GM06990 (cell line): ENCODE measurements around the gene DCUN1D2.

Experiments used
- DNase-seq: peaks from one replicate; pipeline ENCODE4 v3.0.0-alpha.2; 2011; ENCODE audit not compliant: insufficient read length; ENCODE audit errors: extremely low read depth
- H3K27me3 ChIP-seq: replicated peaks from 2 replicates; pipeline ENCODE4 v1.6.0; 2011; ENCODE audit warnings: low read length; ENCODE audit not compliant: control insufficient read depth, insufficient read depth
- H3K36me3 ChIP-seq: 2 replicates; pipeline ENCODE4 v1.5.1; 2011; ENCODE audit warnings: low read length; ENCODE audit not compliant: control insufficient read depth, insufficient read depth
- H3K4me3 ChIP-seq: replicated peaks from 2 replicates; pipeline ENCODE4 v1.5.1; 2011; ENCODE audit warnings: low read depth, mild to moderate bottlenecking, control low read depth, low read length
- CTCF ChIP-seq: IDR thresholded peaks from 2 replicates; pipeline ENCODE4 v1.5.1; 2011; ENCODE audit warnings: low read length, control low read depth, mild to moderate bottlenecking, inconsistent platforms; ENCODE audit not compliant: insufficient read depth, poor library complexity, severe bottlenecking

Gene DCUN1D2

GRCh38 chr13:113507505-113508345 is 17.2 kb upstream of the DCUN1D2 start:
- Histone ChIP-seq H3K36me3 (peaks cover 4% of the 10 kb centered on the region), H3K4me3 (no peak overlapping the region), H3K27me3 (no peaks in the 10 kb centered on the region)
- DNase-seq, result no peak
- no peak for TF ChIP-seq CTCF

GRCh38 chr13:113506871-113507388 is 16.4 kb upstream of the DCUN1D2 start:
- no peak for DNase-seq
- Histone ChIP-seq H3K27me3 (no peaks in the 10 kb centered on the region), H3K36me3 (peaks cover 7% of the 10 kb centered on the region), H3K4me3 (no peak overlapping the region)
- TF ChIP-seq CTCF, result no peak

- Histone ChIP-seq H3K27me3 (no peaks in the 10 kb centered on the region), H3K36me3 (peaks cover 7% of the 10 kb centered on the region), H3K4me3 (no peak overlapping the region)
- no peak for TF ChIP-seq CTCF
- no peak for DNase-seq
Measured at GRCh38 chr13:113506025-113506685, 15.6 kb upstream of the DCUN1D2 start.

GRCh38 chr13:113502686-113503085 is 12.2 kb upstream of the DCUN1D2 start:
- no peak for TF ChIP-seq CTCF
- DNase-seq, result no peak
- H3K36me3 ChIP-seq, result peaks cover 10% of the 10 kb centered on the region

GRCh38 chr13:113500530-113501265 is 10.2 kb upstream of the DCUN1D2 start:
- Histone ChIP-seq H3K4me3 (no peak overlapping the region), H3K36me3 (peaks cover 20% of the 10 kb centered on the region), H3K27me3 (no peaks in the 10 kb centered on the region)
- no peak for DNase-seq
- no peak for TF ChIP-seq CTCF

More at GRCh38 chr13:113502686-113503085, 12.2 kb upstream of the DCUN1D2 start:
- Histone ChIP-seq H3K27me3 (no peaks in the 10 kb centered on the region), H3K4me3 (no peak overlapping the region)
